ENCODE data around the gene TRIM66. TPM values are rescaled to one million over a fixed set of nuclear protein-coding genes. Genes with fewer than 3 reads are reported as not detected.
"Not testable (repeated sequence)": the region's sequence is repeated elsewhere in the genome, so short reads cannot be mapped to it uniquely, and the experiment has no call there.

Gene TRIM66
- total RNA-seq, 4 donors from 2014 or later = 2.2 to 5.4 (median 3.1) TPM

DNA sequence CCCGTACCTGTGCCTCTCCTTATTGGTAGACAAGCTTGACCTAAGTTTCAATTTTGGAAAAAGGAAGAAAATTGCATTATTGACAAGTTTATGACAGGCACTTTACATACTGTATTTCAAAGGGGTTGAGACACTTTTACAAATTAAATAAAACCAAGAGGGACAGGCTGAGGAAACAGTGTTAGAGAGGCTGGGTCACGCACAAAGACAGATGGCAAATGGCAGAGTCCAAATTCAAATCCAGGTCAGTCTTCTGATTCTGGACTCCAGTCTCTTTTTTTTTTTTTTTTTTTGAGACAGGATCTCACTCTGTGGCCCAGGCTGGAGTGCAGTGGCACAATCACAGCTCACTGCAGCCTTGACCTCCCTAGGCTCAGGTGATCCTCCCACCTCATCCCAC, 10.1 kb downstream of the TRIM66 start:
- Histone ChIP-seq H3K27me3 (no peaks in the 10 kb centered on the region), H3K4me3 (no peak overlapping the region), H3K36me3 (peaks cover 0 to 9% (median 0%) of the 10 kb centered on the region in 4 donors), H3K9me3 (no peaks in the 10 kb centered on the region), H3K4me1 (peaks cover 16 to 22% (median 21%) of the 10 kb centered on the region in 4 donors), H3K27ac (replicated peaks in 1 of 4) (peak overlapping the region; percentile 75 to 85 (median 82))
- intact Hi-C loops (cut with DNase I) = loop anchor here (5.0 kb wide), 1 partner anchor 290 kb away; the partner anchor contains the start of gene TMEM9B
- TF ChIP-seq CTCF (IDR thresholded peaks at IDR 0.05) (no peak), POLR2A (IDR thresholded peaks at IDR 0.05; ENCODE audit: low read depth) (no peak), POLR2AphosphoS5 (IDR thresholded peaks at IDR 0.05) (no peak), EP300 (IDR thresholded peaks at IDR 0.05) (no peak)
- no peak for DNase-seq (ENCODE audit: extremely low spot score)
- 96% methylated on average over 2 of the region's 2 CpGs for WGBS

DNA sequence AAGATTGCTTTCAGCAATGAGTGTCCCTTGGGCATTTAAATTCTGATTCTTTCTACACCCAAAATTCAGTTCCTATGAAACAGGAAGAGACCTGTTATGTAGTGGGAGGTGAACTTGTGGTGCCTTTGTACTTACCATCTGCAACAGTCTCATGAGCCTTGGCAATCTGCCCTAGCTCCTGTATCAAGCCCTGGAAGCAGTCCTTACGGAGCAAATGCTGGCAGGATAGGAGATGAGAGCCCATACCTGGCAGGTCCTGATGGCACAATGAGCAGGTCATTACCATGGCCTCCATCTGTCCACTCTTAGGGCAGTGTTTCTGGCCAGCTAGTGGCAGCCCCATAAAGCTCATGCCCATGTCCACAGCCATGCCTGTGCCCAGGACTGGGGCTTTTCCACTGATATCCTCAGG, 10.8 kb downstream of the TRIM66 start:
- TF ChIP-seq EP300 (IDR thresholded peaks at IDR 0.05) (no peak), POLR2AphosphoS5 (IDR thresholded peaks at IDR 0.05) (no peak), POLR2A (IDR thresholded peaks at IDR 0.05; ENCODE audit: low read depth) (no peak), CTCF (IDR thresholded peaks at IDR 0.05) (no peak)
- intact Hi-C loops (cut with DNase I) = loop anchor here (5.0 kb wide), 1 partner anchor 291 kb away; the partner anchor contains the start of gene TMEM9B
- 0% methylated on average over 1 of the region's 1 CpG for WGBS
- peak overlapping the region; percentile 75 to 85 (median 82) for H3K27ac ChIP-seq (replicated peaks in 1 of 4)
- no peaks in the 10 kb centered on the region for H3K9me3 ChIP-seq
- H3K4me1 ChIP-seq = peaks cover 16 to 22% (median 21%) of the 10 kb centered on the region in 4 donors
- no peaks in the 10 kb centered on the region for H3K27me3 ChIP-seq
- no peak for DNase-seq (ENCODE audit: extremely low spot score)
- H3K4me3 ChIP-seq = no peak overlapping the region
- H3K36me3 ChIP-seq = peaks cover 0 to 9% (median 0%) of the 10 kb centered on the region in 4 donors

GRCh38 chr11:8671193-8671612, 11.3 kb downstream of the TRIM66 start:
- TF ChIP-seq POLR2AphosphoS5 (IDR thresholded peaks at IDR 0.05) (peak in 1 of 2 donors; percentile 66), CTCF (IDR thresholded peaks at IDR 0.05) (no peak)
- peaks cover 0 to 9% (median 0%) of the 10 kb centered on the region in 4 donors for H3K36me3 ChIP-seq
- no peaks in the 10 kb centered on the region for H3K27me3 ChIP-seq
- peaks cover 16 to 22% (median 21%) of the 10 kb centered on the region in 4 donors for H3K4me1 ChIP-seq
- intact Hi-C loops (cut with DNase I) = loop anchor here (5.0 kb wide), 1 partner anchor 291 kb away; the partner anchor contains the start of gene TMEM9B
- no peak for DNase-seq (ENCODE audit: extremely low spot score)
- no peak overlapping the region for H3K4me3 ChIP-seq
- 33% methylated on average over 4 of the region's 4 CpGs for WGBS
- H3K9me3 ChIP-seq = no peaks in the 10 kb centered on the region
- peak overlapping the region; percentile 75 to 85 (median 82) for H3K27ac ChIP-seq (replicated peaks in 1 of 4)

GRCh38 chr11:8670081-8670480, 12.4 kb downstream of the TRIM66 start:
- peaks cover 16 to 22% (median 21%) of the 10 kb centered on the region in 4 donors for H3K4me1 ChIP-seq
- 95% methylated on average over 6 of the region's 6 CpGs for WGBS
- not testable (repeated sequence) for H3K27me3 ChIP-seq; DNase-seq (ENCODE audit: extremely low spot score); H3K9me3 ChIP-seq; H3K4me3 ChIP-seq
- peaks cover 0 to 14% (median 0%) of the 10 kb centered on the region in 4 donors for H3K36me3 ChIP-seq
- intact Hi-C loops (cut with DNase I) = loop anchor here (5.0 kb wide), 1 partner anchor 292 kb away; the partner anchor contains the start of gene TMEM9B
- peak overlapping the region in 1 of 4 donors; percentile 85 for H3K27ac ChIP-seq (replicated peaks in 1 of 4)

- Histone ChIP-seq H3K27me3 (no peaks in the 10 kb centered on the region), H3K4me3 (no peak overlapping the region), H3K27ac (replicated peaks in 1 of 4) (no peak overlapping the region), H3K9me3 (no peaks in the 10 kb centered on the region), H3K4me1 (no peaks in the 10 kb centered on the region), H3K36me3 (peaks cover 0 to 16% (median 0%) of the 10 kb centered on the region in 4 donors)
- intact Hi-C loops (cut with DNase I) = no loop called here
- WGBS = 87% methylated on average over 1 of the region's 1 CpG
- DNase-seq (ENCODE audit: extremely low spot score) = no peak
- TF ChIP-seq POLR2A (IDR thresholded peaks at IDR 0.05; ENCODE audit: low read depth) = no peak
- no peak for TF ChIP-seq EP300 (IDR thresholded peaks at IDR 0.05)
- TF ChIP-seq CTCF (IDR thresholded peaks at IDR 0.05) = no peak
- TF ChIP-seq POLR2AphosphoS5 (IDR thresholded peaks at IDR 0.05) = no peak
These were observed 17.2 kb downstream of the TRIM66 start for GRCh38 chr11:8665222-8665621.
